Kasumi-1 (cell line): ENCODE measurements around the gene BTBD7.
"Not testable (repeated sequence)": the region's sequence is repeated elsewhere in the genome, so short reads cannot be mapped to it uniquely, and the experiment has no call there.

ENCODE experiments used
- DNase-seq, 2 experiments: peaks; one replicate each; lab custom pipeline; 2025; lab: John Stamatoyannopoulos, UW

The BTBD7 gene

GRCh38 chr14:93246534-93246933, 86.3 kb downstream of the BTBD7 start:
- DNase-seq = no peak

- DNase-seq = no peak
Measured at GRCh38 chr14:93245764-93246420, 86.9 kb downstream of the BTBD7 start.

GRCh38 chr14:93240678-93241000, 92.2 kb downstream of the BTBD7 start:
- DNase-seq = no peak

GRCh38 chr14:93239869-93240677, 92.8 kb downstream of the BTBD7 start:
- no peak for DNase-seq

- no peak for DNase-seq
Measured at GRCh38 chr14:93234798-93235197, 98.0 kb downstream of the BTBD7 start.

- DNase-seq = not testable (repeated sequence)
Measured at GRCh38 chr14:93233078-93233477, 99.8 kb downstream of the BTBD7 start.

GRCh38 chr14:93232159-93232558, 100.7 kb downstream of the BTBD7 start:
- DNase-seq = no peak

GRCh38 chr14:93231129-93231979, 101.5 kb downstream of the BTBD7 start:
- no peak for DNase-seq

- no peak for DNase-seq
Measured at GRCh38 chr14:93230539-93230938, 102.3 kb downstream of the BTBD7 start.

GRCh38 chr14:93228550-93228949, 104.3 kb downstream of the BTBD7 start:
- DNase-seq = no peak

- DNase-seq = no peak
Measured at GRCh38 chr14:93223565-93223964, 109.3 kb downstream of the BTBD7 start.

GRCh38 chr14:93220509-93220908, 112.3 kb downstream of the BTBD7 start:
- DNase-seq = no peak

- peak; percentile 70 to 72 for DNase-seq
Measured at GRCh38 chr14:93219103-93219726, 113.6 kb downstream of the BTBD7 start.

- DNase-seq = no peak
Measured at GRCh38 chr14:93214598-93214997, 118.2 kb downstream of the BTBD7 start.

GRCh38 chr14:93212432-93212831, 120.4 kb downstream of the BTBD7 start:
- no peak for DNase-seq

- peak; percentile 70 to 71 for DNase-seq
Measured at GRCh38 chr14:93207468-93208308, 125.1 kb downstream of the BTBD7 start.

- peak; percentile 95 for DNase-seq
Measured at GRCh38 chr14:93206793-93207467, 125.9 kb downstream of the BTBD7 start, which contains the start of the genes GON7 and UBR7. TSS of gene GON7 (minus strand) at chr14:93207065. CDS start at chr14:93207037, 28 bp downstream. TSS of gene UBR7 (plus strand) at chr14:93207256. CDS start at chr14:93207292, 36 bp downstream.

- no peak for DNase-seq
Measured at GRCh38 chr14:93201155-93201704, 131.6 kb downstream of the BTBD7 start.

GRCh38 chr14:93200553-93200952, 132.3 kb downstream of the BTBD7 start:
- no peak for DNase-seq

- DNase-seq = no peak
Measured at GRCh38 chr14:93199031-93199430, 133.8 kb downstream of the BTBD7 start.
